ENCODE measurements around the gene TAF1B. TPM values are rescaled to one million over a fixed set of nuclear protein-coding genes. Genes with fewer than 3 reads are reported as not detected.

The TAF1B gene
- total RNA-seq, 1 experiment from 2014 or later = 29.9 TPM

DNA sequence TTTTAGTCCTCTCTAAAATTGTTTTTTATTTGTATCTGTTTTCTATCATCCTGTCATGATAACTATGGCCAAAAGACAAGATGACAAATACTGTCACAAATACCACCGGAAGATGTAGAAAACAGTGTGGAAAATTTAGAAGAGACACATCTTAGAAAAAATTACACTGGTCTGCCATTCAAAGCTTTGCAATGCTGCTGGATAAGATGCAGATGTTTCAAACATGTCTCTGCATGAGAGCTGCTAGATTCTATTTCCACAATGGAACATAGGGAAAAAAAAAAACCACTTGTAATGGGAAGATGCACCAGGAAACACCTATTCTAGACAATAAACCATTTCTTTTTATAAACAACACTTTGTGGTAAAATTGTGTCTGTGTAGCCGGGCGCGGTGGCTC is 5.8 kb upstream of the TAF1B start:
- Histone ChIP-seq H3K9ac (ENCODE audit: extremely low read depth, insufficient read length, low read length) (no peak overlapping the region), H2BK12ac (ENCODE audit: insufficient read length, low read depth, low read length) (no peak overlapping the region), H2BK120ac (ENCODE audit: low read depth, low read length, poor library complexity, severe bottlenecking) (no peak overlapping the region), H4K8ac (replicated peaks; ENCODE audit: insufficient read length, low read depth, low read length) (no peak overlapping the region), H3K27me3 (ENCODE audit: insufficient read depth, low read length) (no peaks in the 10 kb centered on the region), H3K4ac (ENCODE audit: low read depth, low read length) (no peak overlapping the region), H2AFZ (ENCODE audit: low read length) (no peak overlapping the region), H2AK5ac (ENCODE audit: insufficient read length, low read length) (no peak overlapping the region), H3K79me2 (ENCODE audit: insufficient read depth, low read length) (no peaks in the 10 kb centered on the region), H3K14ac (ENCODE audit: insufficient read depth, low read length) (no peak overlapping the region), H3K56ac (ENCODE audit: insufficient read length, low read depth, low read length) (no peak overlapping the region), H2BK15ac (ENCODE audit: low read depth, low read length) (no peak overlapping the region), H4K91ac (ENCODE audit: insufficient read length, low read depth, low read length) (no peak overlapping the region), H2BK5ac (ENCODE audit: insufficient read length, low read length) (no peak overlapping the region), H3T11ph (ENCODE audit: low read length) (no peak overlapping the region), H3K4me2 (ENCODE audit: insufficient read depth, insufficient read length, low read length) (no peak overlapping the region), H4K20me1 (ENCODE audit: control insufficient read depth, insufficient read depth, insufficient read length) (no peaks in the 10 kb centered on the region), H3K18ac (ENCODE audit: insufficient read length, low read depth, low read length) (no peak overlapping the region), H3K23me2 (ENCODE audit: insufficient read length, low read depth, low read length, poor library complexity, severe bottlenecking) (no peaks in the 10 kb centered on the region), H2BK20ac (ENCODE audit: low read depth, low read length, poor library complexity, severe bottlenecking) (no peak overlapping the region), H4K5ac (ENCODE audit: insufficient read length, low read depth, low read length) (no peak overlapping the region), H3K79me1 (ENCODE audit: insufficient read depth, low read depth, low read length, poor library complexity, severe bottlenecking) (no peaks in the 10 kb centered on the region), H3K23ac (ENCODE audit: insufficient read length, low read depth, low read length) (no peak overlapping the region), H3K4me1 (ENCODE audit: insufficient read depth, low read length) (no peaks in the 10 kb centered on the region), H3K9me3 (ENCODE audit: control insufficient read depth, low read depth, low read length) (no peaks in the 10 kb centered on the region), H3K27ac (ENCODE audit: insufficient read length, low read depth, low read length) (no peak overlapping the region)
- H3K4me3 Mint-ChIP-seq = no peak overlapping the region
- no CpG with 5 or more reads among the region's 4 CpGs for WGBS (ENCODE audit: extremely low coverage, insufficient read length, low lambda C conversion rate)
- no peaks in the 10 kb centered on the region for H3K9me3 Mint-ChIP-seq
- no peak for TF ChIP-seq CTCF (conservative IDR thresholded peaks at IDR 0.05)
- no peak overlapping the region for H3K27ac Mint-ChIP-seq
- H3K36me3 Mint-ChIP-seq (ENCODE audit: insufficient read depth in 1 of 3, low read depth in 3 of 3) = no peaks in the 10 kb centered on the region
- no peaks in the 10 kb centered on the region; the same call in 1 of the 2 replicates for H3K27me3 Mint-ChIP-seq (ENCODE audit: low read depth)
- DNase-seq = no peak
- H3K4me1 Mint-ChIP-seq = peaks cover 0 to 4% of the 10 kb centered on the region in 2 experiments; a peak in 2 of 4 replicates
